ENCODE results near the gene ZNF581. TPM values are rescaled to one million over a fixed set of nuclear protein-coding genes. Genes with fewer than 3 reads are reported as not detected.
A peak's percentile ranks its signal among the peaks of the same experiment; 100 is the strongest.

The ZNF581 gene
- total RNA-seq, 1 donor from 2014 or later, result 30.0 TPM

GRCh38 chr19:55646889-55647731 lies 3.7 kb downstream of the ZNF581 start:
- H3K4me3 ChIP-seq (ENCODE audit: insufficient read depth, low read depth, low read length), result peak overlapping the region; percentile 75
- H3K4me1 ChIP-seq (ENCODE audit: insufficient read depth, low read length), result peaks cover 31% of the 10 kb centered on the region
- peaks cover 9% of the 10 kb centered on the region for H3K36me3 ChIP-seq (ENCODE audit: insufficient read depth, low read length)
- TF ChIP-seq EZH2 (IDR thresholded peaks at IDR 0.05; ENCODE audit: insufficient read depth, low read length), result no peak
- TF ChIP-seq, protein P1, sequence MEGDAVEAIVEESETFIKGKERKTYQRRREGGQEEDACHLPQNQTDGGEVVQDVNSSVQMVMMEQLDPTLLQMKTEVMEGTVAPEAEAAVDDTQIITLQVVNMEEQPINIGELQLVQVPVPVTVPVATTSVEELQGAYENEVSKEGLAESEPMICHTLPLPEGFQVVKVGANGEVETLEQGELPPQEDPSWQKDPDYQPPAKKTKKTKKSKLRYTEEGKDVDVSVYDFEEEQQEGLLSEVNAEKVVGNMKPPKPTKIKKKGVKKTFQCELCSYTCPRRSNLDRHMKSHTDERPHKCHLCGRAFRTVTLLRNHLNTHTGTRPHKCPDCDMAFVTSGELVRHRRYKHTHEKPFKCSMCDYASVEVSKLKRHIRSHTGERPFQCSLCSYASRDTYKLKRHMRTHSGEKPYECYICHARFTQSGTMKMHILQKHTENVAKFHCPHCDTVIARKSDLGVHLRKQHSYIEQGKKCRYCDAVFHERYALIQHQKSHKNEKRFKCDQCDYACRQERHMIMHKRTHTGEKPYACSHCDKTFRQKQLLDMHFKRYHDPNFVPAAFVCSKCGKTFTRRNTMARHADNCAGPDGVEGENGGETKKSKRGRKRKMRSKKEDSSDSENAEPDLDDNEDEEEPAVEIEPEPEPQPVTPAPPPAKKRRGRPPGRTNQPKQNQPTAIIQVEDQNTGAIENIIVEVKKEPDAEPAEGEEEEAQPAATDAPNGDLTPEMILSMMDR (IDR thresholded peaks at IDR 0.05; ENCODE audit: insufficient read depth, low read depth, low read length), result no peak
- peaks cover 44% of the 10 kb centered on the region for H3K79me2 ChIP-seq (ENCODE audit: insufficient read depth, low read length)
- H3K9ac ChIP-seq (ENCODE audit: low read length), result peak overlapping the region; percentile 85
- no peak overlapping the region for H3K27ac ChIP-seq (ENCODE audit: low read depth, low read length)
- DNase-seq (ENCODE audit: low read depth) (no peak), FAIRE-seq (no peak)
- H3K4me2 ChIP-seq (ENCODE audit: low read length), result peak overlapping the region; percentile 96
- H3K27ac Mint-ChIP-seq (ENCODE audit: unreplicated experiment), result peak overlapping the region; percentile 47
- no peaks in the 10 kb centered on the region for H3K27me3 Mint-ChIP-seq (ENCODE audit: low read depth, unreplicated experiment)
- peak overlapping the region; percentile 85 for H2AFZ ChIP-seq (ENCODE audit: low read depth, low read length)
- peaks cover 13% of the 10 kb centered on the region for H3K4me1 Mint-ChIP-seq (ENCODE audit: low read depth, unreplicated experiment)
- H3K9me3 Mint-ChIP-seq (ENCODE audit: unreplicated experiment), result no peaks in the 10 kb centered on the region
- H3K36me3 Mint-ChIP-seq (ENCODE audit: low read depth, unreplicated experiment), result peaks cover 14% of the 10 kb centered on the region
- peak overlapping the region; percentile 86 for H3K4me3 Mint-ChIP-seq (ENCODE audit: unreplicated experiment)
- H3K27me3 ChIP-seq (ENCODE audit: insufficient read depth, low read length), result no peaks in the 10 kb centered on the region
- H4K20me1 ChIP-seq (ENCODE audit: insufficient read depth, low read length), result peaks cover 20% of the 10 kb centered on the region
- no peaks in the 10 kb centered on the region for H3K9me3 ChIP-seq (ENCODE audit: insufficient read depth, low read depth, low read length)

DNA sequence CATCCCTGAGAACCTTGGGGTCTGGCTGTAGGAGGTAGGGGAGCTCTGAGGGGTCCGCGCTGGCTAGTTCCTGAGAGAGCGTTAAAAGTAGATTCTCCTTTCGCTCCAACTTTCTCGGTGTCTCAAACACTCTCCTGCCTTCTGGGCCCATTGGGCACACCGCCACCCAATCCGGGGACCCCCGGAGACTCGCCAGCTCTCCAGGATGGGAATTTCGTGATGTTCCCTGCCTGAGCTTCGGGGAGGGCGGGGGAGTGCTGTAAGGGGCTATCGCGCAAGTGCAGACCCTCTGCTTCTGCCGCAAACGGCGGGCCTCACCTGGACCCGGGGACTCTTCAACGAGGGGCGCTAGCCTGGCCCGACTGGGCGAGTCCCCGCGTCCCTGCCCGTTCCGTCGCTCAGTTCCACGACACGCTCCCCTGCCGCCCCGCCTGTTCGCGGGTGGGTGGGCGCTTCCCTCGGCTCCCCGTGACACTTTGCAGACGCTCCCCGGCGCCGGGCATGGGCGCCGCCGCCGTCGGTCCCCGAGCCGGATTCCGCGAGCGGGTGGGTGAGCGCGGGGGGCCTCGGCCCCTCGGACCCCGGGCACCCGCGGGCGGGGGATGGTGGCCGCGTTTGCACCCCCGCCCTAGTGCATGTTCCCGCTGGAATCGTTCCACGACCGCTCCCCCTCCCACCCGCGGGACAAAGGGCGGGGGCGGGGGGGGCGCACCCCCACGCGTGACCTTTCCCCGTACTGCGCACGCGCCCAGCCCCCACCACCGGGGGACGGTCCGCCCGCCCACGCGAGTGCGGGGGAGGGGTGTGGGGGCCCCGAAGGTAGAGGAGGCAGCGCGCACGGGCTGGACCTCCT lies 4.5 kb downstream of the ZNF581 start, which contains the start of gene CCDC106:
CCDC106 (plus strand) TSS at position 481 of the 853 bp plus-strand sequence. CDS start 835 bp downstream, outside the sequence.
- no peak for FAIRE-seq
- peak; percentile 79 for DNase-seq (ENCODE audit: low read depth)
- TF ChIP-seq EZH2 (IDR thresholded peaks at IDR 0.05; ENCODE audit: insufficient read depth, low read length), result no peak
- TF ChIP-seq, protein P1 (IDR thresholded peaks at IDR 0.05; ENCODE audit: insufficient read depth, low read depth, low read length), result no peak
- Histone ChIP-seq H3K4me2 (ENCODE audit: low read length) (peak within 1 kb of the TSS; percentile 96), H3K27me3 (ENCODE audit: insufficient read depth, low read length) (no peaks in the 10 kb centered on the region), H3K27ac (ENCODE audit: low read depth, low read length) (peak within 1 kb of the TSS; percentile 65), H2AFZ (ENCODE audit: low read depth, low read length) (peak within 1 kb of the TSS; percentile 85), H3K9me3 (ENCODE audit: insufficient read depth, low read depth, low read length) (no peaks in the 10 kb centered on the region), H3K4me3 (ENCODE audit: insufficient read depth, low read depth, low read length) (peak within 1 kb of the TSS; percentile 75), H3K9ac (ENCODE audit: low read length) (peak within 1 kb of the TSS; percentile 85), H3K79me2 (ENCODE audit: insufficient read depth, low read length) (peaks cover 37% of the 10 kb centered on the region), H3K36me3 (ENCODE audit: insufficient read depth, low read length) (peaks cover 9% of the 10 kb centered on the region), H3K4me1 (ENCODE audit: insufficient read depth, low read length) (peaks cover 24% of the 10 kb centered on the region), H4K20me1 (ENCODE audit: insufficient read depth, low read length) (peaks cover 20% of the 10 kb centered on the region)
- Mint-ChIP-seq H3K27me3 (ENCODE audit: low read depth, unreplicated experiment) (no peaks in the 10 kb centered on the region), H3K36me3 (ENCODE audit: low read depth, unreplicated experiment) (peaks cover 16% of the 10 kb centered on the region), H3K4me1 (ENCODE audit: low read depth, unreplicated experiment) (peaks cover 11% of the 10 kb centered on the region), H3K4me3 (ENCODE audit: unreplicated experiment) (peak within 1 kb of the TSS; percentile 86), H3K27ac (ENCODE audit: unreplicated experiment) (peak within 1 kb of the TSS; percentile 47), H3K9me3 (ENCODE audit: unreplicated experiment) (no peaks in the 10 kb centered on the region)
